Heart right ventricle (tissue), 16 donors: ENCODE results near the gene STAT5B. TPM values are rescaled to one million over a fixed set of nuclear protein-coding genes. Genes with fewer than 3 reads are reported as not detected.

Experiments
- ATAC-seq, 8 donors: fragments of 200-7000 bp; cut with Tn5 transposase; one replicate each; pipeline ENCODE4 v1.9.1; 2020; ENCODE audit warnings: mild to moderate bottlenecking in 8 of 8, moderate library complexity in 8 of 8, moderate number of reproducible peaks in 1 of 8
- DNase-seq, 2 donors: peaks; one replicate each; pipeline ENCODE4 v3.0.0-alpha.2; 2020
- H3K27ac ChIP-seq, 10 donors: fragments of 200-600 bp; sonication (generic) in 2 of 10; one replicate each; pipeline versions ENCODE4 v1.5.0 to v1.8.0; 2020 to 2022; ENCODE audit warnings: mild to moderate bottlenecking in 3 of 10
- H3K27me3 ChIP-seq, 7 donors: fragments of 200-600 bp; one replicate each; pipeline ENCODE4 v1.8.0; 2021 to 2022; ENCODE audit warnings: mild to moderate bottlenecking in 2 of 7
- H3K36me3 ChIP-seq, 9 donors: fragments of 200-600 bp; sonication (generic) in 1 of 9; one replicate each; pipeline versions ENCODE4 v1.5.0 to v1.8.0; 2020 to 2022; ENCODE audit warnings: mild to moderate bottlenecking in 2 of 9
- H3K4me1 ChIP-seq, 9 donors: fragments of 200-600 bp; sonication (generic) in 1 of 9; one replicate each; pipeline versions ENCODE4 v1.5.0 to v1.8.0; 2020 to 2022; ENCODE audit warnings: mild to moderate bottlenecking in 4 of 9
- H3K4me3 ChIP-seq, 10 donors: fragments of 200-600 bp; sonication (generic) in 2 of 10; one replicate each; pipeline versions ENCODE4 v1.5.0 to v1.8.0; 2020 to 2022; ENCODE audit warnings: mild to moderate bottlenecking in 7 of 10, moderate library complexity in 2 of 10
- H3K9me3 ChIP-seq, 11 donors: fragments of 200-600 bp in 10 of 11; sonication (generic) in 2 of 11; one replicate each; pipeline versions ENCODE4 v1.5.0 to v1.8.0; 2013 to 2022; ENCODE audit warnings: mild to moderate bottlenecking in 2 of 11, control low read depth in 1 of 11, moderate library complexity in 1 of 11
- WGBS, 2 donors: extraction: QIAGEN DNeasy Blood & Tissue Kit; methylation state at CpG; one replicate each; pipeline ENCODE4 v1.1.7; 2013; ENCODE audit warnings: inconsistent platforms in 1 of 2; 5-methylcytosine and 5-hydroxymethylcytosine counted together
- intact Hi-C, 10 donors: fragments of 100-400 bp; cut with DNase I; formaldehyde crosslinking; loops; one replicate each; pipeline versions ENCODE4 v1.11.1 to v1.14.2; 2022
- polyA plus RNA-seq, 2 donors: library from polyadenylated mRNA; stranded (reverse); fragments of 200-250 nt; gene quantifications; one replicate each; pipeline ENCODE4 v1.2.3, GENCODE V29; 2013
- total RNA-seq, 10 donors: library from RNA; stranded (reverse); fragmentation: NEBNext Ultra II Directional in 3 of 10; extraction: Animal tissue kit (Norgen Biotek cat#: 25700) in 3 of 10; gene quantifications; one replicate each; pipeline versions ENCODE4 v1.2.1 to v1.2.4, GENCODE V29; 2021 to 2023
- TF ChIP-seq, protein P1 (sequence below), 9 donors: fragments of 200-600 bp; sonication (generic) in 2 of 9; IDR thresholded peaks; one replicate each; pipeline versions ENCODE4 v1.5.0 to v1.8.0; 2021 to 2022; ENCODE audit warnings: antibody characterized with exemption in 9 of 9, mild to moderate bottlenecking in 5 of 9, moderate library complexity in 1 of 9
- donor health status: Arrhythmogenic right ventricular cardiomyopathy.
- donor health status: ischemic (EF 13 %, LVEDD 7.1; RV severe dilation, severe dysfunction).
- donor health status: healthy with polysubstance abuse.
- donor health status: DM: no; HTN: yes; CAD: no.
- donor health status: DM: no; HTN: no; CAD: no.
- donor health status: ischemic (EF 25% LVEDD 6.9; RV normal size, moderate dysfunction).
- donor health status: ischemic (EF 25% LVEDD 5.7; RV mildly dilated, moderate dysfunction).
- donor health status: healthy.
- donor health status: DM: yes; HTN: yes; CAD: no.
- donor health status: Ischemic cardiomyopathy.
- donor health status: ischemic (EF 35%, LVEDD 5.7; RV mildly dilated, moderate dysfunction).
- donor health status: nonischemic (EF 11% LVEDD 7.7; RV severe dilation, severe dysfunction).
- donor health status: DM: yes; HTN: yes; CAD: no.
- donor health status: PGD.
- donor health status: ischemic (EF 29% LVEDD 5.4; RV normal size, mild dysfunction).
- donor health status: nonischemic (EF 23%, LVEDD 6.1; RV moderate dilation, normal function).

STAT5B gene
- total and polyA plus RNA-seq, 12 donors = 14.4 to 34.7 (median 30.1) TPM

GRCh38 chr17:42287305-42287976 lies 11.2 kb upstream of the STAT5B start:
- DNase-seq = peak; percentile 53 to 55
- 23 to 24% methylated on average over 14 of the region's 14 CpGs for WGBS, 2 donors
- Histone ChIP-seq H3K36me3 (peaks cover 0 to 22% (median 0%) of the 10 kb centered on the region in 9 donors), H3K9me3 (no peaks in the 10 kb centered on the region), H3K27ac (peak overlapping the region; percentile 78 to 96 (median 90)), H3K4me1 (peaks cover 11 to 57% (median 30%) of the 10 kb centered on the region in 9 donors), H3K4me3 (peak overlapping the region; percentile 50 to 83 (median 66)), H3K27me3 (no peaks in the 10 kb centered on the region)
- intact Hi-C loops = loop anchor here in 2 of 10 donors (10.0 kb wide), 1 partner anchor 63 kb away; no protein-coding TSS in a partner anchor
- TF ChIP-seq, protein P1, sequence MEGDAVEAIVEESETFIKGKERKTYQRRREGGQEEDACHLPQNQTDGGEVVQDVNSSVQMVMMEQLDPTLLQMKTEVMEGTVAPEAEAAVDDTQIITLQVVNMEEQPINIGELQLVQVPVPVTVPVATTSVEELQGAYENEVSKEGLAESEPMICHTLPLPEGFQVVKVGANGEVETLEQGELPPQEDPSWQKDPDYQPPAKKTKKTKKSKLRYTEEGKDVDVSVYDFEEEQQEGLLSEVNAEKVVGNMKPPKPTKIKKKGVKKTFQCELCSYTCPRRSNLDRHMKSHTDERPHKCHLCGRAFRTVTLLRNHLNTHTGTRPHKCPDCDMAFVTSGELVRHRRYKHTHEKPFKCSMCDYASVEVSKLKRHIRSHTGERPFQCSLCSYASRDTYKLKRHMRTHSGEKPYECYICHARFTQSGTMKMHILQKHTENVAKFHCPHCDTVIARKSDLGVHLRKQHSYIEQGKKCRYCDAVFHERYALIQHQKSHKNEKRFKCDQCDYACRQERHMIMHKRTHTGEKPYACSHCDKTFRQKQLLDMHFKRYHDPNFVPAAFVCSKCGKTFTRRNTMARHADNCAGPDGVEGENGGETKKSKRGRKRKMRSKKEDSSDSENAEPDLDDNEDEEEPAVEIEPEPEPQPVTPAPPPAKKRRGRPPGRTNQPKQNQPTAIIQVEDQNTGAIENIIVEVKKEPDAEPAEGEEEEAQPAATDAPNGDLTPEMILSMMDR (IDR thresholded peaks at IDR 0.05) = no peak
- ATAC-seq = peak; percentile 19 to 68 (median 43)

- peak overlapping the region in 9 of 10 donors; percentile 51 to 83 (median 67) for H3K4me3 ChIP-seq
- H3K36me3 ChIP-seq = peaks cover 0 to 13% (median 0%) of the 10 kb centered on the region in 9 donors
- DNase-seq (peak in 1 of 2 donors; percentile 34), ATAC-seq (peak in 7 of 8 donors; percentile 2 to 34 (median 21))
- H3K27me3 ChIP-seq = no peaks in the 10 kb centered on the region
- H3K27ac ChIP-seq = peak overlapping the region; percentile 78 to 96 (median 90)
- intact Hi-C loops = loop anchor here in 2 of 10 donors (10.0 kb wide), 1 partner anchor 62 kb away; no protein-coding TSS in a partner anchor
- H3K9me3 ChIP-seq = no peaks in the 10 kb centered on the region
- WGBS, 2 donors = 52 to 59% methylated on average over 5 of the region's 5 CpGs
- H3K4me1 ChIP-seq = peaks cover 11 to 51% (median 30%) of the 10 kb centered on the region in 9 donors
- TF ChIP-seq, protein P1 (IDR thresholded peaks at IDR 0.05) = no peak
Observed at GRCh38 chr17:42286411-42287221, 10.4 kb upstream of the STAT5B start.

GRCh38 chr17:42285346-42286050 lies 9.3 kb upstream of the STAT5B start:
- intact Hi-C loops = loop anchor here in 2 of 10 donors (10.0 kb wide), 1 partner anchor 61 kb away; no protein-coding TSS in a partner anchor
- Histone ChIP-seq H3K4me3 (no peak overlapping the region), H3K27ac (peak overlapping the region in 1 of 10 donors; percentile 95), H3K36me3 (peaks cover 0 to 6% (median 0%) of the 10 kb centered on the region in 9 donors), H3K9me3 (no peaks in the 10 kb centered on the region), H3K4me1 (peaks cover 11 to 41% (median 30%) of the 10 kb centered on the region in 9 donors), H3K27me3 (no peaks in the 10 kb centered on the region)
- TF ChIP-seq, protein P1 (IDR thresholded peaks at IDR 0.05) = no peak
- 95 to 96% methylated on average over 11 of the region's 11 CpGs for WGBS, 2 donors
- DNase-seq (no peak), ATAC-seq (no peak)
